H4 (cell line): ENCODE results near the gene ZNF324B. TPM values are rescaled to one million over a fixed set of nuclear protein-coding genes. Genes with fewer than 3 reads are reported as not detected.
"Not testable (repeated sequence)": the region's sequence is repeated elsewhere in the genome, so short reads cannot be mapped to it uniquely, and the experiment has no call there.

ENCODE experiments used
- DNase-seq: peaks from one replicate; pipeline ENCODE4 v3.0.0-alpha.2; 2015; ENCODE audit warnings: low spot score
- total RNA-seq: library from RNA; depleted of rRNA; stranded (reverse); fragments of >200 nt; shearing (Covaris generic); gene quantifications from 2 replicates; pipeline ENCODE4 v1.2.3, GENCODE V29; 2014; rRNA removed

The ZNF324B gene
- total RNA-seq, 1 experiment from 2014 or later, result 3.3 TPM

DNA sequence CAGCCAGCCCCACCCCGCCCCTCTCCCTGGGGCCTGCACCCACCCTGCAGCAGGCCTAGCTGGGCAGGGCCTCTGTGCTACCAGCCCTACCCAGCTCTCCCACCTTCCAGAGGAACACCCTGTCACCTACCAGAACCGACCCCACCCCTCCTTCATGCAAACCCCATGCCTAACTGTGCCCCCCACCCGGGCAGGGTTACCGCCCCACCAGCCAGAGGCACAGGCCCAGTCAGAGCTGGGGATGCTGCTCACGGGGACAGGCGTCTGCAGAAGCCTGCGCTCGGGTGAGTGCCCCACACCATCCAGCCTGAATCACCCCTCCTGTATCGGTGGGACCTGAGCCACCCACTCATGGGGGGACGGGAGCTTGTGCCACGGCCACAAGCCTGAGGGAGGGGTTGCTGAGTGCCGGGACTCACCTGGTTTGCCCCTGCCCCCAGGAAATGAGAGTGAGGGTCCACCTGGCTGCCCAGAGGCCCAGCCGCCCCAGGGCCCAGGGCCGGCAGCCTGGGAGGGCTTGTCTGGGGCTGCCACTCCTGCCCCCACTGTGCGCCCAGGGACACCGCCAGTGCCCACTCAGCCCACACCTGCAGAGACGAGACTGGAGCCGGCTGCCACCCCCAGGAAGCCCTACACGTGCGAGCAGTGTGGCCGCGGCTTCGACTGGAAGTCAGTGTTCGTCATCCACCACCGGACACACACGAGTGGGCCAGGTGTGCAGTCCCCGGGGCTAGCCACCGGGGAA is 28.5 kb downstream of the ZNF324B start:
- no peak for DNase-seq

DNA sequence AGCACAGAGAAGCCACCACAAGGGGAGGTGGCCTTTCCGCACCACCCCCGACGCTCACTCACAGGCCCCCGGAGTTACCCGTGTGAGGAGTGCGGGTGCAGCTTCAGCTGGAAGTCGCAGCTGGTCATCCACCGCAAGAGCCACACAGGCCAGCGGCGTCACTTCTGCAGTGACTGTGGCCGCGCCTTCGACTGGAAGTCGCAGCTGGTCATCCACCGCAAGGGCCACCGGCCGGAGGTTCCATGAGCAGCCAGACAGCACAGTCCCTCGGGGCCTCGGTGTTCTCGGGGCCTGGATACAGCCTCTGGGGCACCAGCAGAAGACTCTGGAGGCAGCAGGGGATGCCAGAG is 29.0 kb downstream of the ZNF324B start:
- DNase-seq, result no peak

DNA sequence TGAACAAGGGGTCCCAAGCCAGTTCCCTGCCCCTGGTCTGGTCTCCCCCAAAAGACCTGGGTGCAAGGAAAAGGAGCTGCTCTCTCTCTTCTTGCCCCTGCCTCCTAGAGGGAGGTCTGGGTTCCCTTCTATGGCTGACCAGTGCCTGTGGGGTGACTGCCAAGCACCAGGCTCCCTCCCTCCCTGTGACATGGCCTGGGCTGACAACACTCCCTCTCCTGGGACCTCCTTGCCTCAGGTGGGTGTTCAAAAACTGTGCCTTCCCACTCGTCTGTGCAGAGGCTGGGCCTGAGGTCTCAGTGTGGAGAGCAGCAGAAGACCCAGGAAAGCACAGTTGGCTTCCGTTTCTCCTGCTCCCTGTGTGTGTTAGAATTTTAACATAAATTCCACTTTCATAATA is 29.4 kb downstream of the ZNF324B start:
- DNase-seq, result no peak

DNA sequence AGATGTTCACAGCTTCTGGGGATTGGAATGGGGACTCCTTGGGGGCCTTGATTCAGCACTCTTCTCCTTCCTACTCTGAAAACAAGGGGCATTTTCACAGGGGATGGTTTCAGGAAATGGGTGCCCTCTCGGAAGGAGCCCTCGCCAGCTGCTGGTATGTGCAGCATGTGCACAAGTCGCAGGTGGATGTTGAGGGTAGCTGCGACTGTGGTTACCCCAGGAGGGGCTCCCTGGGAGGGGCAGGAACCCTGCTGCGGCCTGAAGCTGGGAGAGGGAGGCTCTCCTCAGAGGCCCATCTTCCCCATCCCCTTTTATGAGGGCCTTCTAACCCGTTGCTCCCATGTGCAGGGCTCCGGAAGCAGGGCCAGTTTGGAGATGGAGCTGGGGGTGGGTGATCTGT is 30.9 kb downstream of the ZNF324B start:
- DNase-seq, result no peak

DNA sequence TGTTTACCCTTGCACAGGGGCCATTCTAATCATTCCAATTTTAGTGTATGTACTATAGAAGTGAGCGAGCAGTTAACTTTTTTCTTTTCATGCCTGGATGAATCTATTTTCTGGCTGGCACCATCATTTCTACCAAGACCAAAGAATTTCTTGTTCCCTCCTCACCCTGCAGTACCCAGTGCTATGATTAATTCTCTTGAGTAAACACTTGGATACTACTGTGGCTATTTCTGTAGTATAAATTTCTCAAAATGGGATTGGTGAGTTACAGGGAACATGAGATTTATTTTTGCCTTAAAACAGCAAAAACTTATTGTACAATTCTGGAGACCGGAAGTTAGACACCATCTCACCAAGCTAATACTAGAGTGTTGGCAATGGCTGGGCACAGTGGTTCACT is 32.4 kb downstream of the ZNF324B start:
- DNase-seq, result no peak

DNA sequence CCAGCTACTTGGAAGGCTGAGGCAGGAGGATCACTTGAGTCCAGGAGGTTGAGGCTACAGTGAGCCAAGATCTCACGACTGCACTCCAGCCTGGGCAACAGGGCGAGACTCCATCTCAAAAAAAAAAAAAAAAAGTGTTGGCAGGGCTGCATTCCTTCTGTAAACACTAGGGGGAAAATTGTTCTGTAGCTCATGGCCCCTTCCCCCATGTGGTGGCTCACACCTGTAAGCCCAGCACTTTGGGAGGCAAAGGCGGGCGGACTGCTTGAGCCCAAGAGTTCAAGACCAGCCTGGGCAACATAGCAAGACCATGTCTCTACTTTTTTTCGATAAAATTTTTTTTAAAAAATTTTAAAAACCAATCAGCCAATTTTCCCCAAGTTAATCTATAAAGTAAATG is 32.9 kb downstream of the ZNF324B start:
- not testable (repeated sequence) for DNase-seq

DNA sequence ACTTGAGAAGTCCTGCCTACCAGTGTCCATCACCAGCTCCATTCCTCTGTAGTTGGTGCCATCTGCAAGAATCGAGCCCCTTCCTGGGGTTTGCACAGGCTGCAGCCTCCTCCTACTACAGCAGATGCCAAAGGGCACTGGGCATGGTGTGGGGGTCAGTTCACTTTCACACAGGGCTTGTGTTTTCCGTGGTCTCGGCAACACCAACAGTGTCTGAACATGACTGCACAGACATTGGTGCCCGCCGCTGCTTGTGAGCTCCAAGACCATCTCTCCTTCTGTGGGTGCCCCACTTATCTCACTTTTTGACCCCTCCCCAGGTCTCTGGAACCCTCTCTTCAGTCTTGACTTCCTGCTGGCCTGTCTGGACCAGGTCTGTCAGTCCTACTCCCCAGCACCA is 40.0 kb downstream of the ZNF324B start:
- DNase-seq, result no peak

DNA sequence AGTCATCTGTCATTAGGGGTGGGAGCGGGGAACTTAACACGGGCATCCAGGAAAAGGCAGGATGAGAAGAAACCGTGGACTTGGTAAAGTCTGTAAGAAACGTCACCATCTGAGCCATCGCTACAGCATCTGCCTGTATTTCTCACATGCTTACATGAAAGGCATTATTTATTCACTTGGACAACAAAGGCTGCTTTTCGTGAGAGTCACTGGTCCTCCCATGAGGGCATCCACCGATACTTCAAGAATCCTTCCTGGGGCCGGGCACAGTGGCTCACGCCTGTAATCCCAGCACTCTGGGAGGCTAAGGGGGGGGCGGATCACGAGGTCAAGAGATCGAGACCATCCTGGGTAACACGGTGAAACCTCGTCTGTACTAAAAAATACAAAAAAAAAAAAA is 40.8 kb downstream of the ZNF324B start:
- no peak for DNase-seq

DNA sequence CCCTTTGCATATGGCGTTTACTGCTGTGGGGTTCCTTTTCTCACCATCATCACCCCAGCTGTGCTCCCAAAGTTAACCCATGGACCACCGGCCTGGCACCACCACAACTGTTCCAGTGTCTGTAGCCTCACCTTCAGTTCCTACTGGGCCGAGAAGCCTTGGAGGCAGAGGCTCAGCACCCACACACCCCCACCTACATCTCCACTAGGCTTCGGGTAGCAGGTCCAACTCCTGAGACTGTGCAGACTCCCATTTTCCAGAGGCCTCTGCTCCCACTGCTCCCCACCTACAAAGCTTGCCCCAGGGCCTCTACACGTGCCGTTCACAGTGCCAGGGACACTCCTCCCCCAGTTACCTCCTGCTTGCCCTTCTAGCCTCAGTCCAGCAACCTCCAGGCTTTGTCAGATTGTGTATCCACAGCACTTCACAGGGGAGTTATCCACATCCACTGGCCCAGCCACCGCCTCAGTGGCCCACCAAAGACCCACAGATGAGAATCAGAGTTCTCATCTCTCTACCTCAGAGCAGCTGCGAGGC is 46.3 kb downstream of the ZNF324B start:
- DNase-seq, result no peak

DNA sequence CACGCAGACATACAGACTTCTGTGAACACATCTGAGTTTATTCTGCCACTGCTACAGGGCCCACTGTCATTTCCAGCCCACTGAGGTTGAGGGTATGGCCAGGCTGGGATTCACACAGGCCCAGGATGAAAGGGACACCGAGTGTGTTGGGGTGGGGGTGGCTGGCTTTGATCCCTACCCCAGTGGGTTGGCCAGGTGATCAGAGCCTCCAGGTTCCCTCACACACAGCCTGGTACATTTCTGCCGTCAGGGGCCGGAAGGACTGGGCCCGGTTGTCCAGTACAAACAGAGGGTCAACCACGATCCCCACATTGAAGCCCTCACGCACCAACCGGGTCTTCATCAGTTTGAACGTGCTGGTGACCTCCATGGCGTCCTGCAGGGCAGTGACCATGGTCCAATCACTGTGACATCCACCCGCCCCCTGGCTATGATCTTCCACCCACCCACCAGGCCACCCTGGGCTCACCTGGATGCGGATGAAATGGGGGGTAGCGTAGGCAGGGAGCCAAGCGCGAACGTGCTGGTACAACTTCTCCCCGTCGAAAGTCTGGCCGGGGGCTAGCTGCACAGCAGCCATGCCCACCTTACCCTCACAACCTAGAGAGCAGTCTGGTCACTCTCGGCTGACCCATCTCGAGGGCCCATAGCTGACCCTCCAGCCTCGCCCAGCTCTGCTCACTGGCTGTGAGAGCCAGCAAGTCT is 47.0 kb downstream of the ZNF324B start:
- no peak for DNase-seq

DNA sequence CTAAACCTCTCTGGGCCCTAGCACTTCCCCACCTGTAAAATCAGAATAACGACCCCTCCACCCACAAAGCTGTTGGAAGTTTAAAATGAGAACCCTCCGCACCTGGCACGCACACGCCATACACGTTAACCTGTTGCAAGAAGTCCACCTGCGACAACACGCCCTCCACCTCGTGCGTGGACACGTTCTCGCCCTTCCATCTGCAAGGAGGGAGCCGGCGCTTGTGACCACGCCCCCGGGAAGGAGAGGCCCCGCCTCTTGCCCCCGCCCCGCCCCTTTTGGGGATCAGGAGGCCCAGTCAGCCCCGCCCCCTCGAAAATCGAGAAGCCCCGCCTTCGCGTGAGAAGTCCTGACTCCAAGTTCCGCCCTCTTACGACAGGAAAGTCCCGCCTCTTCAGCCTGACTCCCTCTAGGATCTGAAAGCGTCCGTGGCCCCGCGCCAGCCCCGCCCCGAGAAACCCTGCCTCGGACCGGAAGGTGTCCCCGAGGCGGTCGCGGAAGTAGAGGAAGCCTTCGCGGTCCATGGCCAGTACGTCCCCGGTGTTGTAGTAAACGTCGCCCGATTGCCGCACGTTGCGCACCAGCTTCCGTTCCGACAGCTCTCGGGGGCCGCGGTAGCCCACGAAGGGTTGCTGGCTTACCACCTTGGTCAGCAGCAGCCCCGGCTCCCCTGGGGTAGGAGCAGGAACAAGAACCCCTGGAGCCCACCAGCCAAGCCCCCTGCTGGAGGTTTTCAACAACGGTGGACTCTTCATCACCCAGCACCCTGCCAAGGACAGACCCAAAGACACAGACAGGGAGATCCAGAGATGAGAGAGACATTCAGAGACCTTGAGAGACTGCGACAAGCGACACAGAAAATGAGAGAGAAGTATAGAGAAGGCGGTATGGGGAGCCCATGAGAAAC is 47.9 kb downstream of the ZNF324B start:
- peak; percentile 99 for DNase-seq

DNA sequence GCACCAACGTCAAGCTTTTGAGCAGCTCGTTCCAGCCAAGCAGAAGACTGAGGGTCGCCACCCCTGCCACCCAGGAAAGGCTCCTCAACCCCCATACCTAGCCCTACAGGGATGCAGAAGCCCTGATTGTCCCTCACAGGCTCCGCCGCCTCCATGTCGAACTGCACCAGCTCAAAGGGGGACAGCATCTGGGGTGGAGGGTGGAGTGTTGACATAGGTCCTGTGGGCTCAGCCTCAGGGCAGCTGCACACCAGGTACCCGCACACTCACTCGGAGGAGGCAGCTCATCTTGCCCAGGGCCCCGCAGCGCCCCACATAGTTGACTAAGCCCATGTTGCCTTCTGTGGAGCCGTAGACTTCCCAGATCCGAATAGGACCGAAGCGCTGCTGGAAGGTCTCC is 48.8 kb downstream of the ZNF324B start:
- DNase-seq, result no peak

Other genes with a start within 250 kb of the ZNF324B start
- 0.02 and 0.08 TPM in 2 replicates for gene ZNF544, start 222.7 kb upstream of the ZNF324B start, total RNA-seq
- gene ZNF8, start 172.7 kb upstream of the ZNF324B start, total RNA-seq, result 3.1 and 4.3 TPM in 2 replicates
- gene ERVK3-1, start 146.2 kb upstream of the ZNF324B start, total RNA-seq, result 96.6 and 120 TPM in 2 replicates
- 2.6 and 2.8 TPM in 2 replicates for gene ZSCAN22, start 124.6 kb upstream of the ZNF324B start, total RNA-seq
- gene A1BG, start 98.1 kb upstream of the ZNF324B start, total RNA-seq, result 24.5 and 31.5 TPM in 2 replicates
- gene ZNF497, start 88.9 kb upstream of the ZNF324B start, total RNA-seq, result 1.6 and 5.1 TPM in 2 replicates
- 1.4 and 1.9 TPM in 2 replicates for gene ZNF837, start 70.6 kb upstream of the ZNF324B start, total RNA-seq
- 3,081 and 3,534 TPM in 2 replicates for gene RPS5, start 64.4 kb upstream of the ZNF324B start, total RNA-seq
- gene RNF225, start 56.0 kb upstream of the ZNF324B start, total RNA-seq, result not detected in 2 replicates
- 15.6 and 23.6 TPM in 2 replicates for gene ZNF584, start 43.0 kb upstream of the ZNF324B start, total RNA-seq
- gene ZNF132, start 11.5 kb upstream of the ZNF324B start, total RNA-seq, result 4.0 and 6.4 TPM in 2 replicates
- gene ZNF324, start 15.5 kb downstream of the ZNF324B start, total RNA-seq, result 7.1 and 10.1 TPM in 2 replicates
- gene ZNF446, start 24.7 kb downstream of the ZNF324B start, total RNA-seq, result 9.8 and 14.7 TPM in 2 replicates
- 18.1 and 19.7 TPM in 2 replicates for gene SLC27A5, start 60.4 kb downstream of the ZNF324B start, total RNA-seq
- 1.6 and 4.6 TPM in 2 replicates for gene ZBTB45, start 68.2 kb downstream of the ZNF324B start, total RNA-seq
- gene TRIM28, start 92.4 kb downstream of the ZNF324B start, total RNA-seq, result 378 and 416 TPM in 2 replicates
- 242 and 244 TPM in 2 replicates for gene CHMP2A, start 103.5 kb downstream of the ZNF324B start, total RNA-seq
- 108 and 109 TPM in 2 replicates for gene UBE2M, start 107.0 kb downstream of the ZNF324B start, total RNA-seq
- 3.5 and 5.4 TPM in 2 replicates for gene MZF1, start 121.7 kb downstream of the ZNF324B start, total RNA-seq